HFFc6 (cell line): ENCODE measurements around the gene NCAPG2. TPM values are rescaled to one million over a fixed set of nuclear protein-coding genes. Genes with fewer than 3 reads are reported as not detected.

Source experiments
- DNase-seq: peaks from one replicate; pipeline ENCODE4 v3.0.0-alpha.2; 2018
- H3K27ac Mint-ChIP-seq: 2 replicates; pipeline ENCODE4 v1.8.0; 2020; ENCODE audit warnings: mild to moderate bottlenecking, mixed read lengths
- H3K27me3 Mint-ChIP-seq: 2 replicates; pipeline ENCODE4 v1.8.0; 2021; ENCODE audit warnings: mild to moderate bottlenecking, moderate library complexity, mixed read lengths; ENCODE audit not compliant: insufficient read depth
- H3K36me3 Mint-ChIP-seq: 2 replicates; pipeline ENCODE4 v1.8.0; 2021; ENCODE audit warnings: low read depth, mixed read lengths
- H3K4me1 Mint-ChIP-seq: 2 replicates; pipeline ENCODE4 v1.8.0; 2020; ENCODE audit warnings: low read depth, mixed read lengths
- H3K4me3 Mint-ChIP-seq: 2 replicates; pipeline ENCODE4 v1.8.0; 2020; ENCODE audit warnings: mild to moderate bottlenecking, moderate library complexity, mixed read lengths
- H3K9me3 Mint-ChIP-seq: 2 replicates; pipeline ENCODE4 v1.8.0; 2020; ENCODE audit warnings: mild to moderate bottlenecking, mixed read lengths
- total RNA-seq, 6 experiments: library from RNA; stranded (reverse); fragmentation: NEBNext Ultra II Directional; extraction: Animal tissue kit (Norgen Biotek cat#: 25700); gene quantifications; 2 replicates in 1 of 6; 3 replicates in 5 of 6; pipeline ENCODE4 v1.2.3, GENCODE V29; 2021
- TF ChIP-seq, protein P1 (sequence below): fragments of 200-600 bp; sonication (generic); IDR thresholded peaks from 2 replicates; pipeline ENCODE4 v1.5.0; 2021; ENCODE audit warnings: antibody characterized with exemption, mild to moderate bottlenecking

Gene NCAPG2
- total RNA-seq, 6 experiments from 2014 or later: 27.1 to 60.3 (median 54.8) TPM

DNA sequence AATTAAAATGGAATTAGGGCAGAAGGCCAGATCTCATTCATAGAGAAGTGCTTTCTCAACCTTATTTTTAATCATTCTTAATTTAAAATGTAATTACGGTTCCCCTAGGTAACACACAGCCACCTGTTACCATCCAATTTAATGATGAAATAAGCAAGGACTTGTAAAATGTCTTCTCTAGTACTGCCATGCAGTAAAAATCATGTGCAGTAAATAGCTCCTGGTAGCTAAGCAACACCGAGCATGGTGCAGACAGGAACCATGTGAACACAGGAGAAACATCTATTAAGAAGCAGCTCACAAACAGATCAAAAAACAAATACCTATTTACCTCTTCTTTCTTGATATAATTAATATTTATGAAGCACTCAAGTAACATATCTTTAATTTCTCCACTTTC, 15.1 kb downstream of the NCAPG2 start:
- DNase-seq: no peak
- Mint-ChIP-seq H3K4me3 (no peak overlapping the region), H3K27me3 (no peaks in the 10 kb centered on the region), H3K4me1 (peaks cover 16% of the 10 kb centered on the region), H3K36me3 (peaks cover 34% of the 10 kb centered on the region), H3K9me3 (no peaks in the 10 kb centered on the region), H3K27ac (no peak overlapping the region)
- TF ChIP-seq, protein P1, sequence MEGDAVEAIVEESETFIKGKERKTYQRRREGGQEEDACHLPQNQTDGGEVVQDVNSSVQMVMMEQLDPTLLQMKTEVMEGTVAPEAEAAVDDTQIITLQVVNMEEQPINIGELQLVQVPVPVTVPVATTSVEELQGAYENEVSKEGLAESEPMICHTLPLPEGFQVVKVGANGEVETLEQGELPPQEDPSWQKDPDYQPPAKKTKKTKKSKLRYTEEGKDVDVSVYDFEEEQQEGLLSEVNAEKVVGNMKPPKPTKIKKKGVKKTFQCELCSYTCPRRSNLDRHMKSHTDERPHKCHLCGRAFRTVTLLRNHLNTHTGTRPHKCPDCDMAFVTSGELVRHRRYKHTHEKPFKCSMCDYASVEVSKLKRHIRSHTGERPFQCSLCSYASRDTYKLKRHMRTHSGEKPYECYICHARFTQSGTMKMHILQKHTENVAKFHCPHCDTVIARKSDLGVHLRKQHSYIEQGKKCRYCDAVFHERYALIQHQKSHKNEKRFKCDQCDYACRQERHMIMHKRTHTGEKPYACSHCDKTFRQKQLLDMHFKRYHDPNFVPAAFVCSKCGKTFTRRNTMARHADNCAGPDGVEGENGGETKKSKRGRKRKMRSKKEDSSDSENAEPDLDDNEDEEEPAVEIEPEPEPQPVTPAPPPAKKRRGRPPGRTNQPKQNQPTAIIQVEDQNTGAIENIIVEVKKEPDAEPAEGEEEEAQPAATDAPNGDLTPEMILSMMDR: no peak

DNA sequence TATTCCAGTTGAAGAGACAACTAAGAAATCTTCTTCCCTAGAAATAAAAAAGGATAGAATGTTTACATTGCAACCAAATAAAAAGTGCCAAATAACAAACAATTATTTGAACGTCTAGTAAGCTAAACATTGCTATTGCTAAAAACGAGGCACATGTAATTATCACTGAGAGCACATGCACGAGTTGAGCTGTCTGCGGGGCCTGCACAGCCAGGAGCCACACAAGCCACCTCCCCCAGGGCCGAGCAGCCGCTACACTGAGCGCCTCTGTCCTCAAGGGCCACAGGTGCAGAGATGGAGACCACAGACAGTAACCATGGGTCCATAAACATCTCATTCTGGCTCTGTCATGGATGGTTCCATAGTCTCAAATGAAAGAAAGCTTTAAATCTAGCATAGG, 17.2 kb downstream of the NCAPG2 start:
- Mint-ChIP-seq H3K4me1 (peaks cover 32% of the 10 kb centered on the region), H3K27me3 (no peaks in the 10 kb centered on the region), H3K9me3 (no peaks in the 10 kb centered on the region), H3K4me3 (no peak overlapping the region), H3K27ac (no peak overlapping the region), H3K36me3 (peaks cover 38% of the 10 kb centered on the region)
- TF ChIP-seq, protein P1: no peak
- DNase-seq: no peak

DNA sequence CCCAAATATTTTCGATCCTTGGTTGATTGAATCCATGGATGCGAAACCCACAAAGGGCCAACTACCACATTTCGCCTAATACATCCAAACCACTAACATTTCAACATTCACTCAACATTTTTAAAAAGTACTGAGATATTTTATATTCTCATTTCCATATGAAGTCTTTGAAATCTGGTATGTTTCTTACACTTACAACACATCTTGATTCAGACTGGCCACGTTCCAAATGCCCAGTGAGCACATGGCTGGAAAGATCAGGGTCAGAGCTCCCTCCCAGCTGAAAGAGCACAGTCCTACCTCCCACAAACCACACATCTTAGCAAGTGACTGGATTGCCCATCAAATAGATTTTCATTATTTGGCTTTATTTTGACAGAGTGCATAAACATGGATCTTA, 18.9 kb downstream of the NCAPG2 start:
- TF ChIP-seq, protein P1: no peak
- Mint-ChIP-seq H3K4me1 (peaks cover 38% of the 10 kb centered on the region), H3K9me3 (no peaks in the 10 kb centered on the region), H3K4me3 (no peak overlapping the region), H3K27ac (peak overlapping the region; percentile 69), H3K36me3 (peaks cover 38% of the 10 kb centered on the region), H3K27me3 (no peaks in the 10 kb centered on the region)
- DNase-seq: no peak

DNA sequence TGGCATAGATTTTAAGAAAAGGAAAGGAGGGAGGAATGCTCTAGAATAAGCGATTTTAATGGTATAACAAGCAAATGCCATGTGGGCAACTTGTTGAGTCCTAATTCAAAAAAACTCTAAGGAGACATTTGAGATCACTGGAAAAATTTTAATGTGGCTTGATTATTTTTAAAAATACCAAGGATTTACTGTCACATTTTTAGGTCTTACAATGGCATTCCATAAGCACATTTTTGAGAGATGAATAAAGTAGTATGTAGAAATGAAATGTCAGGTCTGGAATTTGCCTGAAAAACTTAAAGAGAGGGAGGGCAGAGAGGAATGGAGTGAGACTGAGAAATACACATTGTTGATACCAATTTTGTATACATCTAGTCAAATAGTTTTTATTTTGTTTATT, 20.3 kb downstream of the NCAPG2 start:
- no peaks in the 10 kb centered on the region for H3K9me3 Mint-ChIP-seq
- no peaks in the 10 kb centered on the region for H3K27me3 Mint-ChIP-seq
- peak; percentile 29 for DNase-seq
- H3K27ac Mint-ChIP-seq: peak overlapping the region; percentile 29
- peak overlapping the region; percentile 57 for H3K4me3 Mint-ChIP-seq
- peaks cover 46% of the 10 kb centered on the region for H3K4me1 Mint-ChIP-seq
- TF ChIP-seq, protein P1: no peak
- peaks cover 33% of the 10 kb centered on the region for H3K36me3 Mint-ChIP-seq

DNA sequence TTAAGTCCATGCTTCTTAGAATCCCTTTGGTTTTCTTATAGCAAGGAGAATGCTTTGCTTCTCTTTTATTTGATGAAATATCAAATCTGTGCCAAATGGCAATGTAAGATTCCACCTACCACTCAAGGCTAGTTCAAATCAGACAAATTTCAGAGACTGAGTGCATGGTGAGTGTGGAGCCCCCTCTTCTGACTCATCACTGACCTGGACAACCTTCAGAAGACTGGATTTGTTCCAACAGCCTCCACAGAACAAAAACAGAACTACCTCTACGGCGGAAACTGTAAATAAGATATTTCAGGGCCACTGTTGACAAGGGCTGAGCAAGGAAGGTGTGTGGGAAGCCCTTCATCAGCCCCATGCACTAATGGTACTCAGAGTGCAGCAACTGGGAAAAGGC, 21.1 kb downstream of the NCAPG2 start:
- DNase-seq: no peak
- Mint-ChIP-seq H3K36me3 (peaks cover 31% of the 10 kb centered on the region), H3K9me3 (no peaks in the 10 kb centered on the region), H3K27me3 (no peaks in the 10 kb centered on the region), H3K4me1 (peaks cover 46% of the 10 kb centered on the region), H3K4me3 (no peak overlapping the region; the same call in 1 of the 2 replicates), H3K27ac (peak overlapping the region; percentile 29)
- TF ChIP-seq, protein P1: no peak

DNA sequence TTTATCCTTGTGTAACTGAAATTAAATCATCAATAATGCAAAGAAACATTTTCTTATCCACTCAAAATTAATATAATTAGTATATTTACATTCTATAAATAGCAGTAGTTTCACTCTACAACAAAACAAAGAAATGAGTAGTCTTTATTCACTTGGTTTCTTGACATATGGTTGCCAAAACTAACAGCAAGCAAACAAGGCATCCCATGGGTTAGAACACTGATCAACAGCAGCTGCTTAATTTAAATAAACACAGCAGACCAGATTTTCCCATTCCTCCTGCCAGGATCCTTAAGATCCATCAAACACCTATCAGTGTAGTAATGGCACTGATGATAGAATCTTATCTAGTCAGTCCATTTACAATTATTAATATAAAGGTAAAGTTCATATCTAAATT, 22.1 kb downstream of the NCAPG2 start:
- no peak for DNase-seq
- no peaks in the 10 kb centered on the region for H3K27me3 Mint-ChIP-seq
- TF ChIP-seq, protein P1: no peak
- H3K9me3 Mint-ChIP-seq: no peaks in the 10 kb centered on the region
- no peak overlapping the region for H3K4me3 Mint-ChIP-seq
- peaks cover 53% of the 10 kb centered on the region for H3K4me1 Mint-ChIP-seq
- peaks cover 21% of the 10 kb centered on the region; the same call in 1 of the 2 replicates for H3K36me3 Mint-ChIP-seq
- no peak overlapping the region for H3K27ac Mint-ChIP-seq
